ENCODE results near the gene MADCAM1.
A peak's percentile ranks its signal among the peaks of the same experiment; 100 is the strongest.

MADCAM1 gene

GRCh38 chr19:512547-513365 lies 16.5 kb downstream of the MADCAM1 start:
- peak overlapping the region; percentile 75 to 95 (median 94) for H3K27ac Mint-ChIP-seq
- no peaks in the 10 kb centered on the region for H3K9me3 Mint-ChIP-seq
- H3K4me3 Mint-ChIP-seq: peak overlapping the region in 2 of 3 experiments; percentile 23 to 56
- peaks cover 4% of the 10 kb centered on the region for H3K27me3 Mint-ChIP-seq (ENCODE audit: low read depth)
- H3K4me1 Mint-ChIP-seq: peaks cover 53% of the 10 kb centered on the region
- H3K36me3 Mint-ChIP-seq (ENCODE audit: low read depth): peaks cover 14% of the 10 kb centered on the region
- TF ChIP-seq CTCF (IDR thresholded peaks at IDR 0.05; ENCODE audit: unreplicated experiment in 3 of 3): no peak

GRCh38 chr19:513368-514165 lies 17.3 kb downstream of the MADCAM1 start:
- H3K4me1 Mint-ChIP-seq: peaks cover 45% of the 10 kb centered on the region
- H3K27me3 Mint-ChIP-seq (ENCODE audit: low read depth): peaks cover 4% of the 10 kb centered on the region
- no peak for TF ChIP-seq CTCF (IDR thresholded peaks at IDR 0.05; ENCODE audit: unreplicated experiment in 3 of 3)
- peaks cover 11% of the 10 kb centered on the region for H3K36me3 Mint-ChIP-seq (ENCODE audit: low read depth)
- H3K9me3 Mint-ChIP-seq: no peaks in the 10 kb centered on the region
- peak overlapping the region; percentile 89 to 95 (median 94) for H3K27ac Mint-ChIP-seq
- no peak overlapping the region for H3K4me3 Mint-ChIP-seq

GRCh38 chr19:514166-514663 lies 17.9 kb downstream of the MADCAM1 start:
- peaks cover 5% of the 10 kb centered on the region for H3K36me3 Mint-ChIP-seq (ENCODE audit: low read depth)
- H3K4me3 Mint-ChIP-seq: peak overlapping the region in 1 of 3 experiments; percentile 20
- H3K4me1 Mint-ChIP-seq: peaks cover 39% of the 10 kb centered on the region
- peak overlapping the region; percentile 89 to 95 (median 94) for H3K27ac Mint-ChIP-seq
- no peak for TF ChIP-seq CTCF (IDR thresholded peaks at IDR 0.05; ENCODE audit: unreplicated experiment in 3 of 3)
- peaks cover 4% of the 10 kb centered on the region for H3K27me3 Mint-ChIP-seq (ENCODE audit: low read depth)
- no peaks in the 10 kb centered on the region for H3K9me3 Mint-ChIP-seq

- Mint-ChIP-seq H3K4me1 (peaks cover 29% of the 10 kb centered on the region), H3K9me3 (no peaks in the 10 kb centered on the region), H3K27me3 (ENCODE audit: low read depth) (peaks cover 4% of the 10 kb centered on the region), H3K36me3 (ENCODE audit: low read depth) (peaks cover 13% of the 10 kb centered on the region), H3K4me3 (peak overlapping the region in 1 of 3 experiments; percentile 32), H3K27ac (peak overlapping the region; percentile 40 to 85 (median 51))
- no peak for TF ChIP-seq CTCF (IDR thresholded peaks at IDR 0.05; ENCODE audit: unreplicated experiment in 3 of 3)
These were observed 21.7 kb downstream of the MADCAM1 start for GRCh38 chr19:517721-518597.

GRCh38 chr19:518598-519231 lies 22.4 kb downstream of the MADCAM1 start:
- peaks cover 13% of the 10 kb centered on the region for H3K36me3 Mint-ChIP-seq (ENCODE audit: low read depth)
- peak overlapping the region in 1 of 3 experiments; percentile 32 for H3K4me3 Mint-ChIP-seq
- H3K4me1 Mint-ChIP-seq: peaks cover 24% of the 10 kb centered on the region
- peak in 1 of 3 experiments; percentile 26 for TF ChIP-seq CTCF (IDR thresholded peaks at IDR 0.05; ENCODE audit: unreplicated experiment in 3 of 3)
- H3K27ac Mint-ChIP-seq: peak overlapping the region; percentile 40 to 85 (median 51)
- no peaks in the 10 kb centered on the region for H3K9me3 Mint-ChIP-seq
- H3K27me3 Mint-ChIP-seq (ENCODE audit: low read depth): peaks cover under 1% of the 10 kb centered on the region
